ENCODE data around the gene AGO4. TPM values are rescaled to one million over a fixed set of nuclear protein-coding genes. Genes with fewer than 3 reads are reported as not detected.

Gene AGO4
- total RNA-seq, 1 donor from 2014 or later = 26.4 TPM

GRCh38 chr1:35788139-35788538 is 19.7 kb upstream of the AGO4 start:
- TF ChIP-seq EZH2 (IDR thresholded peaks at IDR 0.05) = no peak
- no peak for TF ChIP-seq CTCF (IDR thresholded peaks at IDR 0.05)
- TF ChIP-seq EZH2phosphoT487 (IDR thresholded peaks at IDR 0.05) = no peak
- Histone ChIP-seq H3F3A (ENCODE audit: low read depth) (no peaks in the 10 kb centered on the region), H3K9me3 (ENCODE audit: low read depth) (no peaks in the 10 kb centered on the region), H3K4me3 (no peak overlapping the region), H3K9ac (no peak overlapping the region), H3K4me1 (no peaks in the 10 kb centered on the region), H3K27ac (no peak overlapping the region), H3K27me3 (no peaks in the 10 kb centered on the region), H4K20me1 (ENCODE audit: low read depth) (no peaks in the 10 kb centered on the region), H3K4me2 (no peak overlapping the region), H3K36me3 (no peaks in the 10 kb centered on the region), H3K79me2 (ENCODE audit: low read depth) (no peaks in the 10 kb centered on the region), H2AFZ (replicated peaks) (no peak overlapping the region)
- DNase-seq (ENCODE audit: low spot score) = no peak
- Mint-ChIP-seq H3K27me3 (ENCODE audit: insufficient read depth, low read depth) (peaks cover 2% of the 10 kb centered on the region), H3K4me1 (no peaks in the 10 kb centered on the region), H3K9me3 (no peaks in the 10 kb centered on the region), H3K36me3 (no peaks in the 10 kb centered on the region), H3K27ac (no peak overlapping the region), H3K4me3 (no peak overlapping the region)

- Histone ChIP-seq H3K27me3 (no peaks in the 10 kb centered on the region), H3K36me3 (no peaks in the 10 kb centered on the region), H3K4me2 (no peak overlapping the region), H3K9me3 (ENCODE audit: low read depth) (no peaks in the 10 kb centered on the region), H3K4me1 (no peaks in the 10 kb centered on the region), H2AFZ (replicated peaks) (no peak overlapping the region), H3K4me3 (no peak overlapping the region), H3K9ac (no peak overlapping the region), H3K79me2 (ENCODE audit: low read depth) (no peaks in the 10 kb centered on the region), H3F3A (ENCODE audit: low read depth) (no peaks in the 10 kb centered on the region), H4K20me1 (ENCODE audit: low read depth) (no peaks in the 10 kb centered on the region), H3K27ac (no peak overlapping the region)
- Mint-ChIP-seq H3K36me3 (no peaks in the 10 kb centered on the region), H3K27ac (no peak overlapping the region), H3K4me3 (no peak overlapping the region), H3K27me3 (ENCODE audit: insufficient read depth, low read depth) (no peaks in the 10 kb centered on the region), H3K4me1 (no peaks in the 10 kb centered on the region), H3K9me3 (no peaks in the 10 kb centered on the region)
- DNase-seq (ENCODE audit: low spot score) = no peak
- TF ChIP-seq EZH2 (IDR thresholded peaks at IDR 0.05) = no peak
- no peak for TF ChIP-seq EZH2phosphoT487 (IDR thresholded peaks at IDR 0.05)
- TF ChIP-seq CTCF (IDR thresholded peaks at IDR 0.05) = no peak
Observed at GRCh38 chr1:35790670-35791069, 17.1 kb upstream of the AGO4 start.

GRCh38 chr1:35795295-35795694 is 12.5 kb upstream of the AGO4 start:
- H3K4me1 ChIP-seq = no peaks in the 10 kb centered on the region
- H3K4me3 Mint-ChIP-seq = no peak overlapping the region
- TF ChIP-seq EZH2 (IDR thresholded peaks at IDR 0.05) (no peak), EZH2phosphoT487 (IDR thresholded peaks at IDR 0.05) (no peak), CTCF (IDR thresholded peaks at IDR 0.05) (no peak)

More at GRCh38 chr1:35795295-35795694, 12.5 kb upstream of the AGO4 start:
- DNase-seq (ENCODE audit: low spot score) = no peak
- H3K36me3 ChIP-seq = no peaks in the 10 kb centered on the region
- peaks cover 2% of the 10 kb centered on the region for H3K27me3 Mint-ChIP-seq (ENCODE audit: insufficient read depth, low read depth)
- H3K9me3 ChIP-seq (ENCODE audit: low read depth) = no peaks in the 10 kb centered on the region
- H3K9me3 Mint-ChIP-seq = no peaks in the 10 kb centered on the region
- H2AFZ ChIP-seq (replicated peaks) = no peak overlapping the region
- no peaks in the 10 kb centered on the region for H3K36me3 Mint-ChIP-seq
- no peaks in the 10 kb centered on the region for H3K4me1 Mint-ChIP-seq
- no peaks in the 10 kb centered on the region for H3K79me2 ChIP-seq (ENCODE audit: low read depth)
- H3K27me3 ChIP-seq = no peaks in the 10 kb centered on the region
- H3K27ac ChIP-seq = no peak overlapping the region
- H3F3A ChIP-seq (ENCODE audit: low read depth) = no peaks in the 10 kb centered on the region
- no peak overlapping the region for H3K4me3 ChIP-seq
- no peaks in the 10 kb centered on the region for H4K20me1 ChIP-seq (ENCODE audit: low read depth)
- H3K9ac ChIP-seq = no peak overlapping the region
- H3K27ac Mint-ChIP-seq = no peak overlapping the region
- H3K4me2 ChIP-seq = no peak overlapping the region

Measured in neural progenitor cell (in vitro differentiated cells).